ENCODE results near the gene PIGN. TPM values are rescaled to one million over a fixed set of nuclear protein-coding genes. Genes with fewer than 3 reads are reported as not detected.

PIGN gene
- polyA plus RNA-seq, 2 donors = 10.5 to 13.7 TPM

- H3K27me3 ChIP-seq (ENCODE audit: control insufficient read depth in 1 of 2, insufficient read depth in 2 of 2, low read length in 2 of 2) = no peaks in the 10 kb centered on the region
- no peaks in the 10 kb centered on the region for H3K36me3 ChIP-seq (ENCODE audit: control insufficient read depth in 2 of 2, insufficient read depth in 2 of 2, low read length in 1 of 2)
- no peak overlapping the region for H3K4me3 ChIP-seq (ENCODE audit: low read depth in 1 of 2, low read length in 2 of 2)
- no peak overlapping the region for H3K27ac ChIP-seq (ENCODE audit: low read depth in 2 of 2, low read length in 1 of 2)
- no peaks in the 10 kb centered on the region for H3K9me3 ChIP-seq (ENCODE audit: control insufficient read depth in 2 of 2, insufficient read depth in 1 of 2, low read depth in 1 of 2, low read length in 1 of 2)
- 78 to 81% methylated on average over 5 of the region's 5 CpGs for WGBS, 2 donors
- no peaks in the 10 kb centered on the region for H3K4me1 ChIP-seq (ENCODE audit: control insufficient read depth in 2 of 2, insufficient read depth in 2 of 2, low read length in 1 of 2)
Observed at GRCh38 chr18:62033207-62033606, 153.6 kb downstream of the PIGN start.

- WGBS, 2 donors = 63% methylated on average over 5 of the region's 5 CpGs
- no peaks in the 10 kb centered on the region for H3K4me1 ChIP-seq (ENCODE audit: control insufficient read depth in 2 of 2, insufficient read depth in 2 of 2, low read length in 1 of 2)
- no peak overlapping the region for H3K4me3 ChIP-seq (ENCODE audit: low read depth in 1 of 2, low read length in 2 of 2)
- H3K9me3 ChIP-seq (ENCODE audit: control insufficient read depth in 2 of 2, insufficient read depth in 1 of 2, low read depth in 1 of 2, low read length in 1 of 2) = no peaks in the 10 kb centered on the region
- H3K36me3 ChIP-seq (ENCODE audit: control insufficient read depth in 2 of 2, insufficient read depth in 2 of 2, low read length in 1 of 2) = no peaks in the 10 kb centered on the region
- H3K27ac ChIP-seq (ENCODE audit: low read depth in 2 of 2, low read length in 1 of 2) = no peak overlapping the region
- no peaks in the 10 kb centered on the region for H3K27me3 ChIP-seq (ENCODE audit: control insufficient read depth in 1 of 2, insufficient read depth in 2 of 2, low read length in 2 of 2)
Observed at GRCh38 chr18:62030091-62030985, 156.5 kb downstream of the PIGN start.

GRCh38 chr18:62028715-62029114, 158.1 kb downstream of the PIGN start:
- H3K4me1 ChIP-seq (ENCODE audit: control insufficient read depth in 2 of 2, insufficient read depth in 2 of 2, low read length in 1 of 2) = no peaks in the 10 kb centered on the region
- H3K27me3 ChIP-seq (ENCODE audit: control insufficient read depth in 1 of 2, insufficient read depth in 2 of 2, low read length in 2 of 2) = no peaks in the 10 kb centered on the region
- 92 to 98% methylated on average over 2 of the region's 2 CpGs for WGBS, 2 donors
- no peaks in the 10 kb centered on the region for H3K9me3 ChIP-seq (ENCODE audit: control insufficient read depth in 2 of 2, insufficient read depth in 1 of 2, low read depth in 1 of 2, low read length in 1 of 2)
- H3K4me3 ChIP-seq (ENCODE audit: low read depth in 1 of 2, low read length in 2 of 2) = no peak overlapping the region
- H3K27ac ChIP-seq (ENCODE audit: low read depth in 2 of 2, low read length in 1 of 2) = no peak overlapping the region
- no peaks in the 10 kb centered on the region for H3K36me3 ChIP-seq (ENCODE audit: control insufficient read depth in 2 of 2, insufficient read depth in 2 of 2, low read length in 1 of 2)

- Histone ChIP-seq H3K36me3 (ENCODE audit: control insufficient read depth in 2 of 2, insufficient read depth in 2 of 2, low read length in 1 of 2) (no peaks in the 10 kb centered on the region), H3K4me1 (ENCODE audit: control insufficient read depth in 2 of 2, insufficient read depth in 2 of 2, low read length in 1 of 2) (no peaks in the 10 kb centered on the region), H3K4me3 (ENCODE audit: low read depth in 1 of 2, low read length in 2 of 2) (no peak overlapping the region), H3K27ac (ENCODE audit: low read depth in 2 of 2, low read length in 1 of 2) (no peak overlapping the region), H3K9me3 (ENCODE audit: control insufficient read depth in 2 of 2, insufficient read depth in 1 of 2, low read depth in 1 of 2, low read length in 1 of 2) (no peaks in the 10 kb centered on the region), H3K27me3 (ENCODE audit: control insufficient read depth in 1 of 2, insufficient read depth in 2 of 2, low read length in 2 of 2) (no peaks in the 10 kb centered on the region)
- 74 to 84% methylated on average over 6 of the region's 6 CpGs for WGBS, 2 donors
Observed at GRCh38 chr18:62027914-62028520, 158.8 kb downstream of the PIGN start.

- Histone ChIP-seq H3K9me3 (ENCODE audit: control insufficient read depth in 2 of 2, insufficient read depth in 1 of 2, low read depth in 1 of 2, low read length in 1 of 2) (no peaks in the 10 kb centered on the region), H3K36me3 (ENCODE audit: control insufficient read depth in 2 of 2, insufficient read depth in 2 of 2, low read length in 1 of 2) (no peaks in the 10 kb centered on the region), H3K27ac (ENCODE audit: low read depth in 2 of 2, low read length in 1 of 2) (no peak overlapping the region), H3K4me1 (ENCODE audit: control insufficient read depth in 2 of 2, insufficient read depth in 2 of 2, low read length in 1 of 2) (no peaks in the 10 kb centered on the region), H3K27me3 (ENCODE audit: control insufficient read depth in 1 of 2, insufficient read depth in 2 of 2, low read length in 2 of 2) (no peaks in the 10 kb centered on the region), H3K4me3 (ENCODE audit: low read depth in 1 of 2, low read length in 2 of 2) (no peak overlapping the region)
- WGBS, 2 donors = 90 to 91% methylated on average over 6 of the region's 6 CpGs
Observed at GRCh38 chr18:62026586-62026985, 160.3 kb downstream of the PIGN start.

GRCh38 chr18:62024983-62025382, 161.9 kb downstream of the PIGN start:
- H3K27ac ChIP-seq (ENCODE audit: low read depth in 2 of 2, low read length in 1 of 2) = no peak overlapping the region
- no peak overlapping the region for H3K4me3 ChIP-seq (ENCODE audit: low read depth in 1 of 2, low read length in 2 of 2)
- no peaks in the 10 kb centered on the region for H3K36me3 ChIP-seq (ENCODE audit: control insufficient read depth in 2 of 2, insufficient read depth in 2 of 2, low read length in 1 of 2)
- H3K4me1 ChIP-seq (ENCODE audit: control insufficient read depth in 2 of 2, insufficient read depth in 2 of 2, low read length in 1 of 2) = no peaks in the 10 kb centered on the region
- H3K9me3 ChIP-seq (ENCODE audit: control insufficient read depth in 2 of 2, insufficient read depth in 1 of 2, low read depth in 1 of 2, low read length in 1 of 2) = no peaks in the 10 kb centered on the region
- H3K27me3 ChIP-seq (ENCODE audit: control insufficient read depth in 1 of 2, insufficient read depth in 2 of 2, low read length in 2 of 2) = no peaks in the 10 kb centered on the region

- H3K27me3 ChIP-seq (ENCODE audit: control insufficient read depth in 1 of 2, insufficient read depth in 2 of 2, low read length in 2 of 2) = no peaks in the 10 kb centered on the region
- no peak overlapping the region for H3K4me3 ChIP-seq (ENCODE audit: low read depth in 1 of 2, low read length in 2 of 2)
Observed at GRCh38 chr18:62023536-62023935, 163.3 kb downstream of the PIGN start.

GRCh38 chr18:62018759-62019041, 168.2 kb downstream of the PIGN start:
- Histone ChIP-seq H3K27ac (ENCODE audit: low read depth in 2 of 2, low read length in 1 of 2) (no peak overlapping the region), H3K4me1 (ENCODE audit: control insufficient read depth in 2 of 2, insufficient read depth in 2 of 2, low read length in 1 of 2) (no peaks in the 10 kb centered on the region), H3K36me3 (ENCODE audit: control insufficient read depth in 2 of 2, insufficient read depth in 2 of 2, low read length in 1 of 2) (no peaks in the 10 kb centered on the region), H3K9me3 (ENCODE audit: control insufficient read depth in 2 of 2, insufficient read depth in 1 of 2, low read depth in 1 of 2, low read length in 1 of 2) (no peaks in the 10 kb centered on the region), H3K27me3 (ENCODE audit: control insufficient read depth in 1 of 2, insufficient read depth in 2 of 2, low read length in 2 of 2) (no peaks in the 10 kb centered on the region), H3K4me3 (ENCODE audit: low read depth in 1 of 2, low read length in 2 of 2) (no peak overlapping the region)
- WGBS, 2 donors = 94 to 96% methylated on average over 2 of the region's 2 CpGs

More at GRCh38 chr18:62023536-62023935, 163.3 kb downstream of the PIGN start:
- no peaks in the 10 kb centered on the region for H3K9me3 ChIP-seq (ENCODE audit: control insufficient read depth in 2 of 2, insufficient read depth in 1 of 2, low read depth in 1 of 2, low read length in 1 of 2)
- H3K36me3 ChIP-seq (ENCODE audit: control insufficient read depth in 2 of 2, insufficient read depth in 2 of 2, low read length in 1 of 2) = no peaks in the 10 kb centered on the region
- H3K4me1 ChIP-seq (ENCODE audit: control insufficient read depth in 2 of 2, insufficient read depth in 2 of 2, low read length in 1 of 2) = no peaks in the 10 kb centered on the region
- WGBS, 2 donors = 67 to 87% methylated on average over 1 of the region's 1 CpG
- H3K27ac ChIP-seq (ENCODE audit: low read depth in 2 of 2, low read length in 1 of 2) = no peak overlapping the region

- Histone ChIP-seq H3K9me3 (ENCODE audit: control insufficient read depth in 2 of 2, insufficient read depth in 1 of 2, low read depth in 1 of 2, low read length in 1 of 2) (no peaks in the 10 kb centered on the region), H3K36me3 (ENCODE audit: control insufficient read depth in 2 of 2, insufficient read depth in 2 of 2, low read length in 1 of 2) (no peaks in the 10 kb centered on the region), H3K4me1 (ENCODE audit: control insufficient read depth in 2 of 2, insufficient read depth in 2 of 2, low read length in 1 of 2) (no peaks in the 10 kb centered on the region), H3K27me3 (ENCODE audit: control insufficient read depth in 1 of 2, insufficient read depth in 2 of 2, low read length in 2 of 2) (no peaks in the 10 kb centered on the region), H3K27ac (ENCODE audit: low read depth in 2 of 2, low read length in 1 of 2) (no peak overlapping the region), H3K4me3 (ENCODE audit: low read depth in 1 of 2, low read length in 2 of 2) (no peak overlapping the region)
- WGBS, 2 donors = 57 to 65% methylated on average over 9 of the region's 9 CpGs
Observed at GRCh38 chr18:62018034-62018758, 168.7 kb downstream of the PIGN start.

Measured in esophagus (tissue), 2 donors.